Activated CD4-positive, alpha-beta T cell treated with anti-CD3 and anti-CD28 coated beads for 24 hours (primary cell): ENCODE results near the gene RTN1.

Experiments
- DNase-seq, 2 donors: peaks; one replicate each; pipeline ENCODE4 v3.0.0-alpha.2; 2020; ENCODE audit warnings: low read depth in 2 of 2

Gene RTN1, protein sequence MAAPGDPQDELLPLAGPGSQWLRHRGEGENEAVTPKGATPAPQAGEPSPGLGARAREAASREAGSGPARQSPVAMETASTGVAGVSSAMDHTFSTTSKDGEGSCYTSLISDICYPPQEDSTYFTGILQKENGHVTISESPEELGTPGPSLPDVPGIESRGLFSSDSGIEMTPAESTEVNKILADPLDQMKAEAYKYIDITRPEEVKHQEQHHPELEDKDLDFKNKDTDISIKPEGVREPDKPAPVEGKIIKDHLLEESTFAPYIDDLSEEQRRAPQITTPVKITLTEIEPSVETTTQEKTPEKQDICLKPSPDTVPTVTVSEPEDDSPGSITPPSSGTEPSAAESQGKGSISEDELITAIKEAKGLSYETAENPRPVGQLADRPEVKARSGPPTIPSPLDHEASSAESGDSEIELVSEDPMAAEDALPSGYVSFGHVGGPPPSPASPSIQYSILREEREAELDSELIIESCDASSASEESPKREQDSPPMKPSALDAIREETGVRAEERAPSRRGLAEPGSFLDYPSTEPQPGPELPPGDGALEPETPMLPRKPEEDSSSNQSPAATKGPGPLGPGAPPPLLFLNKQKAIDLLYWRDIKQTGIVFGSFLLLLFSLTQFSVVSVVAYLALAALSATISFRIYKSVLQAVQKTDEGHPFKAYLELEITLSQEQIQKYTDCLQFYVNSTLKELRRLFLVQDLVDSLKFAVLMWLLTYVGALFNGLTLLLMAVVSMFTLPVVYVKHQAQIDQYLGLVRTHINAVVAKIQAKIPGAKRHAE

DNA sequence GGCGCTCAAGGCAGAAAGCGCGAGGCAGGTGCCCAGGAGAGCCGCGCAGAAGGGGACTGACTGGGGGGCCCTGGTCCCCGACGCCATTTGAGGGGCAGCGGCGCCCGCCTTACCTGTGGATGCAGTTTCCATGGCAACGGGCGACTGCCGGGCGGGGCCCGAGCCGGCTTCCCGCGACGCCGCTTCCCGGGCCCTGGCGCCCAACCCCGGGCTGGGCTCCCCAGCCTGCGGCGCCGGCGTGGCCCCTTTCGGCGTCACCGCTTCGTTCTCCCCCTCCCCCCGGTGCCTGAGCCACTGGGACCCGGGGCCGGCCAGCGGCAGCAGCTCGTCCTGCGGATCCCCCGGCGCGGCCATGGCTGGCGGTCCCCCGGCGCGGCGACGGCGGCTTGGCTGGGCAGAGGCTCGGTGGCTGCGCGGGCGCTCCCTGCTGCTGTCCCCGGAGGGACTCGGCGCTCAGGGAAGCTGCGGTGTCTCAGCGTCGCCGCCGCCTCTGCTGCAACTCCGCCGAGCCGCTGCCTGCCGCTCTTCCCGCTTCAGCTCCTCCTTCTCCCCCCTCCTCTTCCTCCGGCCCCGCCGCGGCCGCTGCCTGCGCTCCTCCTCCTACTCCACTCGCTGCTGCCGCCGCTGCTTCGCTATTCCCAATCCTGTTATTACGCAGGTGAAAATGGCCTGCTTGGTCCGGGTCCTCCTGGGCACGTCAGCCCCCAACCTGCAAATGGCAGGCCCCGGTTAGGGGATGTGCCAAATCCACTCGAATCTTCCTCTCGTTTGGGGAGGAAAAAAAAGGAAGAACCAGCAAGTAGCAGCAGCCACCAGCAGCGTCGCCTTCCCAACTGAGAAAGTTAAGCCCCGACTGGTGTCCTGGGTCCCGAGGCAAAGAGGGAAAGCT is at the start of gene RTN1:
TSS of gene RTN1 (minus strand) at position 500 of the 889 bp plus-strand sequence. CDS start at position 354, 146 bp downstream.
- peak in 1 of 2 donors; percentile 9 for DNase-seq

DNA sequence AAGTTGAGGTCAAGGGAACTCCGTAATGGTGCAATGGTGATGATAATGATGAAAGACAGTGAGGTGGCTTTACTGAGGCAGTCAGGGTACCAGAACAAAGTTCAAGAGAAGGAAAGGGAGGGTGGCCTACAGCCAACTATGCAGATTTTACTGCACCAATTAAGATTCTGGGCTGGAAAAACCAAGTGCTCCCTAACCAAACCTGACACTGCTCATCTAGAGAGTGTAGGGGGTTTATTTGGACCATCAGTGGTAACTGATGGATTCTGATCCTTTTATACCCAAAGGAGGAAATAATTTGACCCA is 49.8 kb upstream of the RTN1 start:
- DNase-seq, result no peak

DNA sequence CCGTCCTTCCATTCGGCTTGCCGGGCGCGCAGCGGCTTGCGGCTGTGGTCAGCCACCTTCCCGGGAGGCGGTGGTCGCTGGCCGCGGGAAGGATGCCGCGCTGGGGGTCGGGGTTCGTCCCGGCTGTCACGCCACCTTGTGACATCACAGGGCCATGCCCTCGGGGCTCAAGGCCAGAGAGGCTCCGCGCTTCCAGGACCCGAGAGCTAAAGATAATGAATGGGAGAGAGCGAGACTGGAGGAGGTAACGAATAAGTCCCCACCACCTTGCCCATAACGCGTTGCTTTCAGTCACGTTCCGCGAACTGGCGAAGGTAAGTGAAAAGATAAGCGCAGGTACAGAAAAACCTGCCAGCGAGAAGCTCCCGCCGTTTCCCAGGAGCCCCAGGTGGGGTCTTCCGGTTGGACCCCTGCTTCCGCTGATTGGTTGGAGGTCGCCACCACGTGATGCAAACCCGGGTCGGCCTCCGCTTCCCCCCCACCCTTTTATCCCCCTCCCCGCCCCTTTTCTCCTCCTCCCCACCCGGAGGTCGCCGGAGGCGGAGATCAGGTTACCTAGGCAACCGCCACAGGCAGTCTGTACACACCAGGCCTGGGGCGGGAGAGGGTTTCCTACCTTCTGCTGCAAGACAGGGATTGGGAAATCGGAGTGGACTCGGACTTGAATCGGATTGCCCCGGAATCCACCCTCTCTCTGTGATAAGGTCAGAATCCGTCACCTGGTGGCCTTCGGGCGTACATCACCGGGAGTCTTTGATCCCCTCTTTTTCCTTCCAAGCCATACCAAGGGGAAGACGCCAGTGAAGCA is 49.2 kb upstream of the RTN1 start, which contains the start of gene LRRC9:
TSS of gene LRRC9 (plus strand) at position 575 of the 808 bp plus-strand sequence.
- DNase-seq, result no peak

DNA sequence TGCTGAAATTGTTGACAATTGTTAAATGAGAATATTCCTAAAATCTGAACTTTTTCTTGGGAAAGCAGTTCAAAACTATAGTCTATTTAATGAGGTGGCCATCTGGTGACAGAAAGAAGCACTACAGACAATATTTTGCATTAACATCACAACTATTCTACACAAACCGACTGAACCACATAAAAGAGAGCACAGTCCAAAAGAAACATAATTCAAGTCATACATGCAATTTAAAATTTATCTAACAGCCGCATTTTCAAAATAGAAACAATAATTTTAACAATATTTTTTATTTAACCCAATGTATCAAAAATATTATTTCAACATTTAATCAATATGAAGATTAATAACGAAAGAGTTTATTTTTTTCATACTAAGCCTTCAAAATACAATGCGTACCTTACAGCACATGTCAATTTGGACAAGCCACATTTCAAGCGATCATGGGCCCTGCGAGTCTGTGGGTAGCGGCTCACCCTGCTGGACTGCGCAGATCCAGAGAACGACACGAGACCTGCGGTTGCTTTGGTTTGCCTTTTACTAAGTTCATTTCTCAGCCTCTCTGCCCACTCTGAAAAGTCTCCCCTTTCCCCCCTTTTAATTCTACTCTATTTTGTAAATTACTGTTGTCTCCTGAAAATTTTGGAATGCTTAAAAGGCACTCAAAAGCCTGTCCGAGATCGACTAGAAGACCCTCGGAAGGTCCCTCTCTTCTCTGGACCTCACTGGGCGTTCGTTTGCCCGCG is 48.4 kb upstream of the RTN1 start:
- no peak for DNase-seq

DNA sequence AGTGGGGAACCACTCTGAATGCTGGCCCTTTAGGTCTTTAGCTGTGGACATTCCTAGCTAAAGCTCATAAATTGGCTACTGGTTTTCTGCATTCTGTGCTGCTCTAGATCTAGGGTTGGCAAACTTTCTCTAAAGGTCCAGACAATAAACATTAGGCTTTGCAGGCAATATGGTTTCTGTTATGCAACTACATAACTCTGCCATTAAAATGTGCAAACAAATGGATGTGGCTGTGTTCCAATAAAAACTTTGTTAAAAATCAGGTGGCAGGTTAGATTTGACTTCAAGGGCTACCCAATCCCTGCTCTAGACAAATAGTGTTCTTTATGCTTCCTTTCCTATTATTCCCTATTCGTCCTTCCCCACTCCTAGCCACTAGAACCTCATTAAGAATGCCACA is 42.6 kb upstream of the RTN1 start:
- DNase-seq, result no peak

DNA sequence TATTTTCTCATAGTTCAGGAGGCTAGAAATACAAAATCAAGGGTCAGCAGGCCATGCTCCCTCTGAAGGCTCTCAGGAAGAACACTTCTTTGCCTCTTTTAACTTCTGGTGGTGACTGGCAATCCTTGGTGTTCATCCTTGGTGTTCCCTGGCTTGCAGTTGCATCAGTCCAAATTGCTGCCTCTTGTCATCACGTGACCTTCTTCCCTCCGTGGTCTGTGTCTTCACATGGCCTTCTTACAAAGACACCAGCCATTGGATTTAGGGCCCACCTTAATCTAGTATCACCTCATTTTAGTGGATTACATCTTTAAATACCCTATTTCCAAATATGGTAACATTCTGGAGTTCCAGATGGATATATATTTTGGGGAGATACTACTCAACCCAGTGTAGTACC is 41.9 kb upstream of the RTN1 start:
- no peak for DNase-seq

DNA sequence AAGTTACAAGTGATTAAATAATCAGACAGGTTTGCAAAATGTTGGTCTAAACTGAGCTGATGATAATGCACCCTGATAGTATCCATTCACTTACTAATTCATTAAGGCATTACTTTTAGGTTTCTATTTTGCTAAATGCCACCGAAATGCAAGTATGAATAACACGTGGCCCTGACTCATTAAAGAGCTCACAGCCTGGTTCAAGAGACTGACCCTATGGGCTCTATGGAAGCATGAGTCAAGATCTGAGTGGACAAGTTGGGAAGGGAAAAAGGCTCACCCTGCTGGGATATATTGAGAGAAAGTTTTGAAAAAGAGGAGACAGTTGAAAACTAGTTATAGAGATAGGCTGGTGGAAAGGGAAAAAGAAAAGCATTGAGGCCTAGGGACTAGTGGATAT is 34.6 kb upstream of the RTN1 start:
- no peak for DNase-seq

DNA sequence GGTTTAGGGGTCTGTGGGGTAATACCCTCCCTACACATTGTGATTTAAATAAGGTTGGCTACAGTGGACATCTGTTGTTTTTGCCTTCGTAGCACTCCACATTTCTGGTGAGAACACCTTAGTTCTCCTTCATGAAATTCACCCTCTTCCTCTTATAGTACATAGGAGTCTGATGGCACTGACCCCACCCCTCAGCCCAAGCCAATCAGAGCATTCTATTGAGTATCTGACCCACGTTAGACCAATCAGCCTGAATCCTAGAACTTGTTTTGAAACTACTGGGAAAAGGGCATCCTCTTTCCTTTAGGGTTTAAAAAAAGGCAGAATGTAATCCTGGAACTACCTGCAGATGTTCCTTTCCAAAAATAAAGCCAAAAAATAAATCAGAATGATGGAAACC is 33.6 kb upstream of the RTN1 start:
- DNase-seq, result no peak

DNA sequence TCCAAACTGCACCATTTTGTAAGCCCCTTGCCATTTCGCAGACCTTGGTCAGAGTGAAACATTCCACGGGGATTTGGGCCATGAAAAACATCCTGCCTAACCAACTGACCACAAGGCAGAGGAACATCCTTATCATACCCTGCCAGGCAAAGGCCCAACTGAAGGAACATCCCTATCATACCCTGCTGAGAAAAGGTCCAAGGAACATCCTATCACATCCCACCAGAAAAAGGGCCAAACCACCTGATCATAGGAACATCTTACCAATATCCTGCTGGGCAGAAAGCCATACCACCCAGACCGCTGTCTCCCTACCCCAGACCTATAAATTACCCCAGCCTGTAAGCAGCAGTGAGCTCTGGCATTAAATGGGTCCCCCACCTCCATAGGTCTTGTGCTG is 30.0 kb upstream of the RTN1 start:
- DNase-seq, result no peak

DNA sequence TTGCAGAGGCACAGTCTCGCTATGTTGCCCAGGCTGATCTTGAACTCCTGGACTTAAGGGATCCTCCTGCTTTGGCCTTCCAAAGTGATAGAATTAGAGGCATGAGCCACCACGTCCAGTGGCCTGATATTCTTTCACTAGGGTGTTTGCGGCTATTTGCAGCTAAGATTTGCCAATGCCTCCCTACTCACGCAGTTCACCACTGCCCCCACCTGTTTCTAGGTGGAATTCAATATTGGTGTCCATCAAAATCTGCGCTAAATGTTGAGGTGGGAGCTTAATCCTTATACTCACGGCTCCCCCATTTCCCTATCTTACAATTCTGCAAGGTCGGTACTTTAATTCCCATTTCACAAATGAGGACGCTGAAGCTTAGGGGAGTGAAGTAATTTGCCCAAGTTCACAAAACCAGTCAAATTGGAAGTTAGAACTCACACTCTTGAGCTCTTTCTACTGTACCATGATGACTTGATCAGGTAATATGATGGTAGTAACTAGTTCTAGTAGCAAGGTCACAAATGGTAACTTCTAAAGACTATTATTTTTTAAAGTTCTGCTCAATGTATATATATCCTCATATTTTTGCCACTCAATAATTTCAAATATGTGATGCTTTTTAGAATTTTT is 27.3 kb upstream of the RTN1 start:
- DNase-seq, result no peak

DNA sequence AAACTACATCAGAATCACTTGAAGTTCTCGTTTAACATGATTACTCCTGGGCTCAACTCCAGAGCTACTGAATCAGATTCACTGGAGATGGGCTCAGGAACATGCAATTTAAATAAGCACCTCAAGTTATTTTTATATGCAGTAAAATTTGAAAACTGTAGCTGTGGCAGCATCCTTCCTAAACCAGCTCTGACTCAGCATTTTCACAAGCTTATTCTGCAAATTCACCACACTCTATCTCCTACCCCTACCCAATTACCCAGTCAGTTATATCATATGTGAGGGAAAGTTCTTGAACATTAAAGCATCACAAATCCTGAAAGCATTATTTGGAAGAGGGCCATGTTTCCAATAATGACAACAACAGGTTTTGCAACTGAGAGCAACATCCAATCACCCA is 25.1 kb upstream of the RTN1 start:
- no peak for DNase-seq

DNA sequence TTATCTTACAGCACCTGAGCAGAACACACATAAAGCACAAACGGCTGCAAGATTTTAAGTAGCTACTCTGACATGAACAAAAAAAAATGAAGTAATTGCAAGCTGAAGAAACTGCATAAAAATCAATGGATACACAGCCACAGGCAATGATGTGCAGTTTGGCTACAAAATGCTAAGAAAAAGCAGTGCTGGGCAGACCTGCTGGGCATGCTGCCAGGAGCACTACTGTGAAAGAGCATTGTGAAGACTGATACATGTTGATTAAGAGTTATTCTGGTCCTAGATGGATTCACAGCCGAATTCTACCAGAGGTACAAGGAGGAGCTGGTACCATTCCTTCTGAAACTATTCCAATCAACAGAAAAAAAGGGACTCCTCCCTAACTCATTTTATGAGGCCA is 20.1 kb upstream of the RTN1 start:
- no peak for DNase-seq

DNA sequence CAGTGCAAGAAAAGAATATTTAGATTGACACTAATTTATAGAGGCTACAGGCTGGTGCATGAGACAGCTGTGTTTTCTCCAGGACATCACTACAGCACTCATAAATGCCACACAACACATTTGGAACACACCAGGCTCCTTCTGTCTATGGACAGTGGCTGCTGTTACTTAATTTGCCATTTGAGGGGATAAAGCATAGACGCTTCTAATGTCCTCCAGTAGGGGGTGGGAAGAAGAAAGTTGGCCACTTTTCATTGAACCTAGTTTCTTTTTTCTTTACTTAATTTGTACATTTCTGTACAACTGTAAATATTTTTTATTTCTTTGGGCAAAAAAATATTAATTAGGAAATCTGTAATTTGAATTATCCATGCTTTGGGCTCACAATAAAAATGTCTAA is 12.4 kb upstream of the RTN1 start:
- DNase-seq, result no peak

DNA sequence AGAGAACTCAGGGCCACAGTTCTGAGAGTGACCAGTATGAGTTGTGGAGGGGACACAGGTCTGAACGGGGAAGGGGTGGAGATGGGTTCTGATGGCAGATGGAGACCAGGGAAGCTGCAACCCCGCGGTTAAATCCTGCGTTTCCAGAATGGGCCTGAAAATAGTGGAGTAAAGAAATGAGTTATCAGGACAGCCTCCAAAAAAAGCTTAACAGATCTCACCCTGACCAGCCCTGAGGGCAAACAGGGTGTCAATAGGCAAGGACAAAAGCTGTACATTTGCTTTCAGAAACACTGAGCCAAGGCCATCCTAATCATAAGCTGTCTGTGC is 555 bp upstream of the RTN1 start:
- no peak for DNase-seq

DNA sequence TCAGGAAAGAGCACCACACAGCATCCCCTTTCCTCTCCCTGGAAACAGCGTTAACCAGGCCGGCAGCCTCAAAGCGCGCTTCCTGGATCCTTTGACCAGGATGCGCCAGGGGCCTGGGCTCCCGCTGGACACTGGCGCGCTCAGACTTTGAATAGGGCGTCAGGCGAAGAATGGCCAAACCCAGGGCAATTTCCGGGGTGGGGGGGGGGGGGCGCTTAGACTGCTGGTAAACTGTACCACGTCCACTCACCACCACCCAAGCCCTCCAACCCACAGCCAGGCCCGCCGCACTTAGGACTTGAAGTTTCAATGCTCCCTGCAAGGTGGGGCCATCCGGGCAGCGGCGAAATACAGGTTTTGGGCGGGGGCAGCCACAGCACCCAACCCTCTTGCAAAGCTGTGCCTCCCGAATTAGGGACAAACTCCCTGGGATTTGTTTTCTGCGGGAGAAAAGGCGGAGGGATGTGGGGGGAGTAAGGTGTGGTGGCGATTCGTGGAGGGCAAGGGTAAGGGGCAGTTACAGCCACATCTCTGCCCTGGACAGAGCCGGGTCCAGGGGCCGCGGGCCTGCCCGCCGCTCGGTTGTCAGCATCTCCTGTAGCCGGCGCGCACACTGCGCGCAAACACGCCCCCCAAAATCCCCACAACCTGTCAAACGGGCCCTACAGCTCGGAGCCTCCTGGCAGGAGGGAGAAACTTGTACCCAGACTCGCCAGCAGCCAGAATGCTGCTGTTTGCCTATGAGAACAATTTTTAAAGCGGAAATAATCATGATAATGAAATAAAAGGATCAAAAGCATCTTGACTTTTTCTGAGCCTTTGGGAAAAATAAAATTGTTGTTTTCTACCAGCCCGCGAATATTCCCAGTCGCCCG is 958 bp downstream of the RTN1 start:
- DNase-seq, result no peak

DNA sequence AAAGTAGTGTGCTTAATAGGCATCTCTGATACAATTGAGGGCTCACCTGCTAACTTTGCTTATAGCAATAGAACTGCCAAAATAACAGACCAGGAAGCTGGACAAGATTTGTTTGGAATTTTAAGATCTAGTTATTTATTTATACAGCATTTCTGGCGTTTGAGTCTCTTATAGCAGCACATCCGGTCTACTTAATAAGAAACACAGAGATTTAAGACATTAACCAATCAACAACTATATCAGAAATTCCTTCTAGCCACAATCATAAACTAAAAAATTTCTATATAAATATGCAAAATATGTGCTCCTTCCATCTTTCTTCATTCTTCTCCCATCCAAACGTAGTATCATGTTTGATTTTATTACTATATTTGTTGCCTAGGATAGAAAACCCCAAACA is 2.6 kb downstream of the RTN1 start:
- DNase-seq, result no peak

DNA sequence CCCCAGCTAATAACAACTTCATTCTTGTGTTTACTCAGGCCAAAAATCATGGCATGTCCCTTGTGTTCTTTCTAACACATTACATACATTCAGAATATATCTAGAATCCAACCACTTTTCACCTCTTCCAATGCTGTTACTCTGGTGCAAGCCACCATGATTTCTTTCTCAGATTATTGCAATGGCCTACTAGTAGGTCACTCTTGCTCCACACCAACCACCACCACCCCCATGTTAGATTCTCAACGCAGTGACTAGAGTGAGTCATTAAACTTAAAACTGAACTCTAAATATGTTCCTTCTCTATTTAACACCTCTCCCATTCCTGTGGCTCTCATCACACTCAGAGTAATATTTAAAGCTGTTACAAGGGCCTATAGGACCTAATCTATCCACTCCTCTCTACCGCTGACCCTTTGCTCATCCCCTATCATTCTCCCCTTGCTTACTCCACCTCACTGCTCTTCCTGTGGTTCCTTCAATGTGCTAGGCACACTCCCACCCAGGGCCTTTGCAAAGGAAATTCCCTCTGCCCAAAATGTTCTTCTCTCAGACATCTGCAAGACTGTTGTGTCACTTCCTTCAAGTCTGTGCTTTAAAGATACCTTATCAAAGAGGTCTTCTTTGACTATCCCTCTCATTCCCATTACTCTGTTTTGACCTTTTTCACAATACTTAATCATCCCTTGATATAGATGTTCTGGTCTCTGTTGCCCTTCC is 6.6 kb downstream of the RTN1 start:
- DNase-seq, result no peak

DNA sequence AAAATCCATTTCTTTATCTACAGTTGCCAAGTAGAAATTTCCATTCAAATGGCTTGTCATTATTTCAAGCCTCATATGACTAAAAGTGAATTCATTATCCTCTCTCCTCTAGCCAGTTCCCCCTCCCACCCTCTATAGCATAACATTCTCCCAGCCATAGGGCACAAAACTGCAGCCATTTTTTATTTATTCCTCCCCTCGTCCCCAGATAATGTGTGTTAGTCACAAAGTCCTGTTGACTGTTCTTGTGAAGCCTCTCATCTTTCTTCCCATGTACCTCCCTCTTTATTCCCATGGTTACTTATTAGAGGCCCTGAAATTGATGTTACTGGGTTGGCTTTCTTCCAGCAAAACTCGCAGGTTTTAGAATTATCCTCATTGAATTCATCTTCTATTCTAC is 13.2 kb downstream of the RTN1 start:
- no peak for DNase-seq

DNA sequence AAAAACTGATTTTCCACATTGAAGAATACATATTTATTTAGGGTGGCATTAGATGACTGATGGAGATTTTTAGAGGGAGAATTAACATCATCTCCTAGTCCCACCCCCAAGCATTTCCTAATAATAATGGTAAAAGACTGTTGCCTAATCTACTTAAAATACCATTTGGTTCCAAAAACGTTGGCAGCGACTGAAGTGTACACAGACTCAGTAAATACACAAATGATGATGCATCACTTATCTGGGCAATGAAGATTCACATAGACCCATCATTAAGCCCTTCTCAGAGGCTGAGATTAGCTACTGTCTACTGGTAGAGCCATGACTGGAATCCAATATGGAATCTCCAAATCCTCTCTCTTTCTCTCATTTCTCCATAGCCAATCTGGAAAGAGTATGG is 18.2 kb downstream of the RTN1 start:
- no peak for DNase-seq
